Mucosa of descending colon (tissue), 3 donors: ENCODE measurements around the gene IGIP. TPM values are rescaled to one million over a fixed set of nuclear protein-coding genes. Genes with fewer than 3 reads are reported as not detected.

Experiments
- ATAC-seq: fragments of 200-7000 bp; cut with Tn5 transposase; one replicate; pipeline ENCODE4 v1.9.1; 2020; ENCODE audit warnings: mild to moderate bottlenecking, moderate library complexity
- DNase-seq, 3 donors: peaks; one replicate each; pipeline ENCODE4 v3.0.0-alpha.2; 2020
- H3K36me3 ChIP-seq: fragments of 200-600 bp; one replicate; pipeline ENCODE4 v1.8.0; 2021; ENCODE audit warnings: low read depth, mild to moderate bottlenecking
- H3K4me1 ChIP-seq: fragments of 200-600 bp; one replicate; pipeline ENCODE4 v1.8.0; 2021; ENCODE audit warnings: low read depth, mild to moderate bottlenecking
- H3K4me3 ChIP-seq: fragments of 200-600 bp; one replicate; pipeline ENCODE4 v1.8.0; 2021; ENCODE audit warnings: mild to moderate bottlenecking
- H3K9me3 ChIP-seq: fragments of 200-600 bp; one replicate; pipeline ENCODE4 v1.8.0; 2021; ENCODE audit warnings: mild to moderate bottlenecking
- CTCF ChIP-seq: fragments of 200-600 bp; IDR thresholded peaks from one replicate; pipeline ENCODE4 v1.8.0; 2022; ENCODE audit warnings: antibody characterized with exemption, mild to moderate bottlenecking
- intact Hi-C, 2 donors: fragments of 100-400 bp; cut with DNase I in 1 of 2; cut with micrococcal nuclease in 1 of 2; formaldehyde crosslinking; loops; one replicate each; pipeline versions ENCODE4 v1.11.0 to v1.11.1; 2022; cut with DNase I, micrococcal nuclease
- total RNA-seq, 3 donors: library from RNA; stranded (reverse); fragmentation: NEBNext Ultra II Directional in 2 of 3; extraction: Animal tissue kit (Norgen Biotek cat#: 25700) in 2 of 3; gene quantifications; one replicate each; pipeline versions ENCODE4 v1.2.1 to v1.2.4, GENCODE V29; 2021 to 2023
- donor health status: DM: no; HTN: no; CAD: no; lungs with moderate emphysema.
- donor health status: DM: no; HTN: no; CAD: no.
- donor health status: DM: no; HTN: yes; CAD: no.

The IGIP gene
- total RNA-seq, 3 donors from 2014 or later = 8.1 to 25.1 (median 9.8) TPM

GRCh38 chr5:140114341-140115185, 11.2 kb upstream of the IGIP start:
- ATAC-seq (peak; percentile 65), DNase-seq (peak; percentile 68 to 84 (median 81))
- H3K36me3 ChIP-seq = no peaks in the 10 kb centered on the region
- peaks cover 24% of the 10 kb centered on the region for H3K4me1 ChIP-seq
- H3K4me3 ChIP-seq = peak overlapping the region; percentile 49
- intact Hi-C loops = no loop called here
- no peaks in the 10 kb centered on the region for H3K9me3 ChIP-seq
- no peak for TF ChIP-seq CTCF

- Histone ChIP-seq H3K4me1 (peaks cover 22% of the 10 kb centered on the region), H3K4me3 (no peak overlapping the region), H3K36me3 (no peaks in the 10 kb centered on the region), H3K9me3 (no peaks in the 10 kb centered on the region)
- intact Hi-C loops = no loop called here
- no peak for TF ChIP-seq CTCF
- no peak for ATAC-seq
- no peak for DNase-seq
Measured at GRCh38 chr5:140115186-140115500, 10.6 kb upstream of the IGIP start.

GRCh38 chr5:140116716-140117115, 9.0 kb upstream of the IGIP start:
- no peak for ATAC-seq

GRCh38 chr5:140117523-140117922, 8.2 kb upstream of the IGIP start:
- Histone ChIP-seq H3K9me3 (no peaks in the 10 kb centered on the region), H3K36me3 (no peaks in the 10 kb centered on the region), H3K4me1 (peaks cover 22% of the 10 kb centered on the region), H3K4me3 (no peak overlapping the region)
- intact Hi-C loops = no loop called here
- TF ChIP-seq CTCF = no peak
- DNase-seq (no peak), ATAC-seq (no peak)

More at GRCh38 chr5:140116716-140117115, 9.0 kb upstream of the IGIP start:
- Histone ChIP-seq H3K9me3 (no peaks in the 10 kb centered on the region), H3K36me3 (no peaks in the 10 kb centered on the region), H3K4me3 (no peak overlapping the region), H3K4me1 (peaks cover 22% of the 10 kb centered on the region)
- DNase-seq = no peak
- TF ChIP-seq CTCF = no peak
- intact Hi-C loops = no loop called here

GRCh38 chr5:140118302-140118936, 7.3 kb upstream of the IGIP start:
- no peak for TF ChIP-seq CTCF
- ATAC-seq (no peak), DNase-seq (no peak)
- Histone ChIP-seq H3K36me3 (no peaks in the 10 kb centered on the region), H3K4me3 (no peak overlapping the region), H3K9me3 (no peaks in the 10 kb centered on the region), H3K4me1 (peaks cover 14% of the 10 kb centered on the region)
- intact Hi-C loops = no loop called here
